ENCODE data around the gene FNIP1. TPM values are rescaled to one million over a fixed set of nuclear protein-coding genes. Genes with fewer than 3 reads are reported as not detected.
A peak's percentile ranks its signal among the peaks of the same experiment; 100 is the strongest.

FNIP1 gene
- total and polyA plus RNA-seq, 12 donors = 2.8 to 41.7 (median 32.7) TPM

GRCh38 chr5:131747180-131748105 is 49.4 kb downstream of the FNIP1 start:
- peak overlapping the region in 2 of 10 donors; percentile 0 to 72 for H3K27ac ChIP-seq

GRCh38 chr5:131746423-131746822 is 50.4 kb downstream of the FNIP1 start:
- intact Hi-C loops (cut with DNase I) = no loop called here
- peaks cover 0 to 31% (median 15%) of the 10 kb centered on the region in 9 donors for H3K36me3 ChIP-seq
- WGBS, 2 donors = 98% methylated on average over 4 of the region's 4 CpGs

More at GRCh38 chr5:131747180-131748105, 49.4 kb downstream of the FNIP1 start:
- intact Hi-C loops (cut with DNase I) = no loop called here
- TF ChIP-seq CTCF (IDR thresholded peaks at IDR 0.05) = no peak
- 85 to 86% methylated on average over 6 of the region's 6 CpGs for WGBS, 2 donors
- H3K36me3 ChIP-seq = peaks cover 0 to 21% (median 11%) of the 10 kb centered on the region in 9 donors
- ATAC-seq (peak in 2 of 8 donors; percentile 37 to 52), DNase-seq (no peak)
- H3K4me1 ChIP-seq = peaks cover 0 to 26% (median 12%) of the 10 kb centered on the region in 9 donors
- peaks cover 0 to 4% (median 0%) of the 10 kb centered on the region in 11 donors for H3K9me3 ChIP-seq
- no peaks in the 10 kb centered on the region for H3K27me3 ChIP-seq
- H3K4me3 ChIP-seq = no peak overlapping the region

GRCh38 chr5:131745703-131746102 is 51.1 kb downstream of the FNIP1 start:
- 86% methylated on average over 4 of the region's 4 CpGs for WGBS, 2 donors
- no peak for ATAC-seq
- intact Hi-C loops (cut with DNase I) = no loop called here

More at GRCh38 chr5:131746423-131746822, 50.4 kb downstream of the FNIP1 start:
- Histone ChIP-seq H3K4me1 (peaks cover 0 to 26% (median 12%) of the 10 kb centered on the region in 9 donors), H3K27me3 (no peaks in the 10 kb centered on the region), H3K4me3 (no peak overlapping the region), H3K27ac (no peak overlapping the region), H3K9me3 (no peaks in the 10 kb centered on the region)
- TF ChIP-seq CTCF (IDR thresholded peaks at IDR 0.05) = no peak
- DNase-seq (no peak), ATAC-seq (no peak)

More at GRCh38 chr5:131745703-131746102, 51.1 kb downstream of the FNIP1 start:
- peaks cover 0 to 38% (median 15%) of the 10 kb centered on the region in 9 donors for H3K36me3 ChIP-seq
- no peak overlapping the region for H3K4me3 ChIP-seq
- no peak overlapping the region for H3K27ac ChIP-seq
- no peaks in the 10 kb centered on the region for H3K27me3 ChIP-seq
- H3K9me3 ChIP-seq = no peaks in the 10 kb centered on the region
- H3K4me1 ChIP-seq = peaks cover 0 to 26% (median 12%) of the 10 kb centered on the region in 9 donors
- TF ChIP-seq CTCF (IDR thresholded peaks at IDR 0.05) = no peak
- no peak for DNase-seq
